Spleen (tissue), 3 donors: ENCODE measurements around the gene ADAMTS4.

Experiments used
- POLR2A ChIP-seq, 3 donors: fragments of 450-650 bp; IDR thresholded peaks; one replicate each; pipeline ENCODE4 v1.5.1; 2017; ENCODE audit warnings: antibody characterized with exemption in 3 of 3, mild to moderate bottlenecking in 1 of 3
- POLR2AphosphoS5 ChIP-seq, 3 donors: sonication (generic); formaldehyde crosslinking; IDR thresholded peaks; one replicate each; pipeline ENCODE4 v1.5.1; 2017; ENCODE audit warnings: antibody characterized with exemption in 3 of 3

DNA sequence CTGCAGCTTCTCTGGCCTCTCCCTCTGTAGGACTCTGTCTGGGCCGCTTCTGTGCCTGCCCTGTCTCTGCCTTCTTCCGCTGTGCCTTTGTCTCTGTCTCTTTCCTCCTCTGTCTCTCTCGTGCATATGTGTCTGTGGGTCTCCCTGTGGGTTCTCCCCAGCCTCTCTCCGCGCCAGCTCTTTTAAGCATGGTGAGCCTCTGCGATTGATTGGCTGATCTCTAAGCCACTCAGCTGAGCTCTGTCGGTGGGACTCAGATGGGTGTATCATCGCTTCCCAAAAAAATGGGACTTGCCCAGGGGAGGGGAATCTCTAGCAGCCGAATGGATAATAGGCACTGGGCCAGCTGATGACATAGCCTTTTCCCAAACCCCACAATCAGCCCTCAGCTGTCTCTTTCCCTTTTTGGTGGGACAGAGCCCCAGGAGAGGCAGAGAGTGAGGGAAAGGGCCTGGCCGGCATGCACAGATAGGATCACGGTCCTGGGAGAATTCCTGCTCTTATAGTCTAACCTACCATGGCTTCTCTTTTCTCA is at the start of gene ADAMTS4:
- TF ChIP-seq POLR2AphosphoS5 (IDR thresholded peaks at IDR 0.05) (peak in 2 of 3 donors; percentile 45 to 87), POLR2A (IDR thresholded peaks at IDR 0.05) (no peak)
